Cortex of kidney (tissue), 1 donor: ENCODE measurements around the gene TXNDC9.
"Not testable (repeated sequence)": the region's sequence is repeated elsewhere in the genome, so short reads cannot be mapped to it uniquely, and the experiment has no call there.

Experiments
- DNase-seq: peaks from one replicate; lab custom pipeline; 2025; lab: John Stamatoyannopoulos, UW

The TXNDC9 gene

GRCh38 chr2:99325384-99325783 is 10.7 kb downstream of the TXNDC9 start:
- DNase-seq: no peak

- not testable (repeated sequence) for DNase-seq
Measured at GRCh38 chr2:99317873-99318200, 18.3 kb downstream of the TXNDC9 start.

- no peak for DNase-seq
Measured at GRCh38 chr2:99317161-99317872, 18.8 kb downstream of the TXNDC9 start.

- not testable (repeated sequence) for DNase-seq
Measured at GRCh38 chr2:99301097-99301496, 35.0 kb downstream of the TXNDC9 start, which contains the start of gene LYG1. LYG1 (minus strand) TSS chr2:99301197; CDS start chr2:99295670, 5,527 bp downstream.

GRCh38 chr2:99299580-99299979 is 36.6 kb downstream of the TXNDC9 start:
- no peak for DNase-seq

GRCh38 chr2:99297994-99298393 is 38.1 kb downstream of the TXNDC9 start:
- DNase-seq: no peak

GRCh38 chr2:99285526-99285925 is 50.6 kb downstream of the TXNDC9 start:
- no peak for DNase-seq

GRCh38 chr2:99279969-99280695 is 56.0 kb downstream of the TXNDC9 start:
- no peak for DNase-seq

- DNase-seq: no peak
Measured at GRCh38 chr2:99278793-99279291, 57.3 kb downstream of the TXNDC9 start.

- DNase-seq: not testable (repeated sequence)
Measured at GRCh38 chr2:99278195-99278765, 57.9 kb downstream of the TXNDC9 start.

GRCh38 chr2:99275882-99276281 is 60.3 kb downstream of the TXNDC9 start:
- no peak for DNase-seq
